ENCODE data around the gene APOF.
"Not testable (repeated sequence)": the region's sequence is repeated elsewhere in the genome, so short reads cannot be mapped to it uniquely, and the experiment has no call there.

The APOF gene

GRCh38 chr12:56361487-56362129 lies 1.0 kb downstream of the APOF start:
- Histone ChIP-seq H3K4me3 (ENCODE audit: low read depth in 1 of 2, low read length in 2 of 2) (peak overlapping the region in 1 of 2 donors; percentile 97), H3K27me3 (ENCODE audit: low read depth, low read length) (no peaks in the 10 kb centered on the region), H3K4me1 (ENCODE audit: control insufficient read depth in 1 of 2, insufficient read depth in 2 of 2, low read length in 2 of 2) (peaks cover 0 to 12% of the 10 kb centered on the region in 2 donors), H3K36me3 (ENCODE audit: control insufficient read depth in 1 of 2, insufficient read depth in 2 of 2, low read length in 2 of 2) (peaks cover 0 to 4% of the 10 kb centered on the region in 2 donors), H3K27ac (ENCODE audit: low read length) (no peak overlapping the region), H3K9me3 (ENCODE audit: control insufficient read depth in 1 of 2, low read length in 2 of 2) (no peaks in the 10 kb centered on the region)

- Histone ChIP-seq H3K27me3 (ENCODE audit: low read depth, low read length) (no peaks in the 10 kb centered on the region), H3K9me3 (ENCODE audit: control insufficient read depth in 1 of 2, low read length in 2 of 2) (no peaks in the 10 kb centered on the region), H3K36me3 (ENCODE audit: control insufficient read depth in 1 of 2, insufficient read depth in 2 of 2, low read length in 2 of 2) (peaks cover 12 to 17% of the 10 kb centered on the region in 2 donors), H3K4me1 (ENCODE audit: control insufficient read depth in 1 of 2, insufficient read depth in 2 of 2, low read length in 2 of 2) (peaks cover 0 to 12% of the 10 kb centered on the region in 2 donors), H3K27ac (ENCODE audit: low read length) (peak within 1 kb of the TSS; percentile 94), H3K4me3 (ENCODE audit: low read depth in 1 of 2, low read length in 2 of 2) (peak within 1 kb of the TSS; percentile 65 to 97)
These were observed 2.5 kb downstream of the APOF start, which contains the start of gene STAT2 for GRCh38 chr12:56359851-56360767. STAT2 (minus strand) TSS chr12:56360107; CDS start chr12:56356571, 3,536 bp downstream.

GRCh38 chr12:56358836-56359532 lies 3.7 kb downstream of the APOF start:
- Histone ChIP-seq H3K27me3 (ENCODE audit: low read depth, low read length) (no peaks in the 10 kb centered on the region), H3K27ac (ENCODE audit: low read length) (peak overlapping the region; percentile 94), H3K4me1 (ENCODE audit: control insufficient read depth in 1 of 2, insufficient read depth in 2 of 2, low read length in 2 of 2) (peaks cover 0 to 12% of the 10 kb centered on the region in 2 donors), H3K36me3 (ENCODE audit: control insufficient read depth in 1 of 2, insufficient read depth in 2 of 2, low read length in 2 of 2) (peaks cover 23 to 28% of the 10 kb centered on the region in 2 donors), H3K4me3 (ENCODE audit: low read depth in 1 of 2, low read length in 2 of 2) (peak overlapping the region; percentile 65 to 97), H3K9me3 (ENCODE audit: control insufficient read depth in 1 of 2, low read length in 2 of 2) (no peaks in the 10 kb centered on the region)

- peaks cover 65 to 84% of the 10 kb centered on the region in 2 donors for H3K36me3 ChIP-seq (ENCODE audit: control insufficient read depth in 1 of 2, insufficient read depth in 2 of 2, low read length in 2 of 2)
These were observed 11.3 kb downstream of the APOF start for GRCh38 chr12:56351325-56351724.

GRCh38 chr12:56350662-56351061 lies 12.0 kb downstream of the APOF start:
- Histone ChIP-seq H3K27ac (ENCODE audit: low read length) (no peak overlapping the region), H3K4me1 (ENCODE audit: control insufficient read depth in 1 of 2, insufficient read depth in 2 of 2, low read length in 2 of 2) (no peaks in the 10 kb centered on the region), H3K4me3 (ENCODE audit: low read depth in 1 of 2, low read length in 2 of 2) (no peak overlapping the region), H3K36me3 (ENCODE audit: control insufficient read depth in 1 of 2, insufficient read depth in 2 of 2, low read length in 2 of 2) (peaks cover 62 to 84% of the 10 kb centered on the region in 2 donors), H3K27me3 (ENCODE audit: low read depth, low read length) (no peaks in the 10 kb centered on the region), H3K9me3 (ENCODE audit: control insufficient read depth in 1 of 2, low read length in 2 of 2) (no peaks in the 10 kb centered on the region)

More at GRCh38 chr12:56351325-56351724, 11.3 kb downstream of the APOF start:
- no peaks in the 10 kb centered on the region for H3K9me3 ChIP-seq (ENCODE audit: control insufficient read depth in 1 of 2, low read length in 2 of 2)
- H3K4me3 ChIP-seq (ENCODE audit: low read depth in 1 of 2, low read length in 2 of 2): no peak overlapping the region
- H3K27ac ChIP-seq (ENCODE audit: low read length): no peak overlapping the region
- H3K27me3 ChIP-seq (ENCODE audit: low read depth, low read length): no peaks in the 10 kb centered on the region
- H3K4me1 ChIP-seq (ENCODE audit: control insufficient read depth in 1 of 2, insufficient read depth in 2 of 2, low read length in 2 of 2): no peaks in the 10 kb centered on the region

- Histone ChIP-seq H3K27me3 (ENCODE audit: low read depth, low read length) (no peaks in the 10 kb centered on the region), H3K4me3 (ENCODE audit: low read depth in 1 of 2, low read length in 2 of 2) (no peak overlapping the region), H3K36me3 (ENCODE audit: control insufficient read depth in 1 of 2, insufficient read depth in 2 of 2, low read length in 2 of 2) (peaks cover 52 to 73% of the 10 kb centered on the region in 2 donors), H3K27ac (ENCODE audit: low read length) (no peak overlapping the region), H3K4me1 (ENCODE audit: control insufficient read depth in 1 of 2, insufficient read depth in 2 of 2, low read length in 2 of 2) (no peaks in the 10 kb centered on the region), H3K9me3 (ENCODE audit: control insufficient read depth in 1 of 2, low read length in 2 of 2) (no peaks in the 10 kb centered on the region)
These were observed 13.9 kb downstream of the APOF start for GRCh38 chr12:56348776-56349175.

GRCh38 chr12:56347255-56347654 lies 15.4 kb downstream of the APOF start:
- H3K27me3 ChIP-seq (ENCODE audit: low read depth, low read length); H3K27ac ChIP-seq (ENCODE audit: low read length); H3K9me3 ChIP-seq (ENCODE audit: control insufficient read depth in 1 of 2, low read length in 2 of 2); H3K4me3 ChIP-seq (ENCODE audit: low read depth in 1 of 2, low read length in 2 of 2); H3K4me1 ChIP-seq (ENCODE audit: control insufficient read depth in 1 of 2, insufficient read depth in 2 of 2, low read length in 2 of 2): not testable (repeated sequence)
- peaks cover 66 to 77% of the 10 kb centered on the region in 2 donors for H3K36me3 ChIP-seq (ENCODE audit: control insufficient read depth in 1 of 2, insufficient read depth in 2 of 2, low read length in 2 of 2)

- Histone ChIP-seq H3K4me3 (ENCODE audit: low read depth in 1 of 2, low read length in 2 of 2) (no peak overlapping the region), H3K4me1 (ENCODE audit: control insufficient read depth in 1 of 2, insufficient read depth in 2 of 2, low read length in 2 of 2) (no peaks in the 10 kb centered on the region), H3K27ac (ENCODE audit: low read length) (no peak overlapping the region), H3K36me3 (ENCODE audit: control insufficient read depth in 1 of 2, insufficient read depth in 2 of 2, low read length in 2 of 2) (peaks cover 66 to 76% of the 10 kb centered on the region in 2 donors), H3K9me3 (ENCODE audit: control insufficient read depth in 1 of 2, low read length in 2 of 2) (no peaks in the 10 kb centered on the region), H3K27me3 (ENCODE audit: low read depth, low read length) (no peaks in the 10 kb centered on the region)
These were observed 16.0 kb downstream of the APOF start for GRCh38 chr12:56346675-56347074.

GRCh38 chr12:56342290-56342689 lies 20.4 kb downstream of the APOF start:
- peaks cover 35% of the 10 kb centered on the region in 2 donors for H3K36me3 ChIP-seq (ENCODE audit: control insufficient read depth in 1 of 2, insufficient read depth in 2 of 2, low read length in 2 of 2)
- H3K27ac ChIP-seq (ENCODE audit: low read length); H3K4me3 ChIP-seq (ENCODE audit: low read depth in 1 of 2, low read length in 2 of 2); H3K9me3 ChIP-seq (ENCODE audit: control insufficient read depth in 1 of 2, low read length in 2 of 2); H3K27me3 ChIP-seq (ENCODE audit: low read depth, low read length); H3K4me1 ChIP-seq (ENCODE audit: control insufficient read depth in 1 of 2, insufficient read depth in 2 of 2, low read length in 2 of 2): not testable (repeated sequence)

GRCh38 chr12:56341616-56342015 lies 21.0 kb downstream of the APOF start:
- no peaks in the 10 kb centered on the region for H3K9me3 ChIP-seq (ENCODE audit: control insufficient read depth in 1 of 2, low read length in 2 of 2)
- peaks cover 29 to 33% of the 10 kb centered on the region in 2 donors for H3K36me3 ChIP-seq (ENCODE audit: control insufficient read depth in 1 of 2, insufficient read depth in 2 of 2, low read length in 2 of 2)
- H3K27ac ChIP-seq (ENCODE audit: low read length): no peak overlapping the region
- H3K27me3 ChIP-seq (ENCODE audit: low read depth, low read length): no peaks in the 10 kb centered on the region
- H3K4me1 ChIP-seq (ENCODE audit: control insufficient read depth in 1 of 2, insufficient read depth in 2 of 2, low read length in 2 of 2): no peaks in the 10 kb centered on the region
- H3K4me3 ChIP-seq (ENCODE audit: low read depth in 1 of 2, low read length in 2 of 2): no peak overlapping the region

GRCh38 chr12:56339158-56339422 lies 23.6 kb downstream of the APOF start:
- Histone ChIP-seq H3K36me3 (ENCODE audit: control insufficient read depth in 1 of 2, insufficient read depth in 2 of 2, low read length in 2 of 2) (peaks cover 16 to 23% of the 10 kb centered on the region in 2 donors), H3K4me1 (ENCODE audit: control insufficient read depth in 1 of 2, insufficient read depth in 2 of 2, low read length in 2 of 2) (peaks cover 0 to 3% of the 10 kb centered on the region in 2 donors), H3K4me3 (ENCODE audit: low read depth in 1 of 2, low read length in 2 of 2) (no peak overlapping the region), H3K27ac (ENCODE audit: low read length) (no peak overlapping the region), H3K9me3 (ENCODE audit: control insufficient read depth in 1 of 2, low read length in 2 of 2) (no peaks in the 10 kb centered on the region), H3K27me3 (ENCODE audit: low read depth, low read length) (no peaks in the 10 kb centered on the region)
